SKM-1 treated with dmso at 0.1 percent for 144 hours (cell line): ENCODE results near the gene USH2A.

Source experiments
- DNase-seq: peaks from one replicate; lab custom pipeline; 2025; ENCODE audit not compliant: unreplicated experiment; lab: John Stamatoyannopoulos, UW

Gene USH2A

GRCh38 chr1:215983680-215984079 lies 439.6 kb downstream of the USH2A start:
- DNase-seq = no peak

- no peak for DNase-seq
Measured at GRCh38 chr1:215971793-215972441, 451.3 kb downstream of the USH2A start.

- no peak for DNase-seq
Measured at GRCh38 chr1:215970406-215970805, 452.8 kb downstream of the USH2A start.

- DNase-seq = no peak
Measured at GRCh38 chr1:215963621-215964020, 459.6 kb downstream of the USH2A start.

GRCh38 chr1:215963040-215963439 lies 460.2 kb downstream of the USH2A start:
- no peak for DNase-seq

- DNase-seq = no peak
Measured at GRCh38 chr1:215958841-215959240, 464.4 kb downstream of the USH2A start.

GRCh38 chr1:215957663-215958062 lies 465.6 kb downstream of the USH2A start:
- no peak for DNase-seq

GRCh38 chr1:215932558-215932957 lies 490.7 kb downstream of the USH2A start:
- no peak for DNase-seq

- no peak for DNase-seq
Measured at GRCh38 chr1:215926670-215927069, 496.6 kb downstream of the USH2A start.

- DNase-seq = no peak
Measured at GRCh38 chr1:215923129-215923824, 500.0 kb downstream of the USH2A start.

- DNase-seq = no peak
Measured at GRCh38 chr1:215911406-215911968, 511.8 kb downstream of the USH2A start.

- no peak for DNase-seq
Measured at GRCh38 chr1:215905493-215906115, 517.6 kb downstream of the USH2A start.

GRCh38 chr1:215900684-215901083 lies 522.6 kb downstream of the USH2A start:
- no peak for DNase-seq

- DNase-seq = no peak
Measured at GRCh38 chr1:215899901-215900300, 523.3 kb downstream of the USH2A start.

- DNase-seq = no peak
Measured at GRCh38 chr1:215895893-215896292, 527.4 kb downstream of the USH2A start.

GRCh38 chr1:215895276-215895675 lies 528.0 kb downstream of the USH2A start:
- peak; percentile 85 for DNase-seq

GRCh38 chr1:215894617-215895016 lies 528.6 kb downstream of the USH2A start:
- no peak for DNase-seq

- no peak for DNase-seq
Measured at GRCh38 chr1:215891266-215892057, 531.8 kb downstream of the USH2A start.

- DNase-seq = no peak
Measured at GRCh38 chr1:215890438-215890837, 532.8 kb downstream of the USH2A start.

- DNase-seq = no peak
Measured at GRCh38 chr1:215889871-215890270, 533.4 kb downstream of the USH2A start.

GRCh38 chr1:215888159-215888558 lies 535.1 kb downstream of the USH2A start:
- no peak for DNase-seq
